Measurements from ENCODE around the gene CFAP206. TPM values are rescaled to one million over a fixed set of nuclear protein-coding genes. Genes with fewer than 3 reads are reported as not detected.

CFAP206 gene
- total RNA-seq, 1 experiment from 2014 or later, result 0.54 TPM

DNA sequence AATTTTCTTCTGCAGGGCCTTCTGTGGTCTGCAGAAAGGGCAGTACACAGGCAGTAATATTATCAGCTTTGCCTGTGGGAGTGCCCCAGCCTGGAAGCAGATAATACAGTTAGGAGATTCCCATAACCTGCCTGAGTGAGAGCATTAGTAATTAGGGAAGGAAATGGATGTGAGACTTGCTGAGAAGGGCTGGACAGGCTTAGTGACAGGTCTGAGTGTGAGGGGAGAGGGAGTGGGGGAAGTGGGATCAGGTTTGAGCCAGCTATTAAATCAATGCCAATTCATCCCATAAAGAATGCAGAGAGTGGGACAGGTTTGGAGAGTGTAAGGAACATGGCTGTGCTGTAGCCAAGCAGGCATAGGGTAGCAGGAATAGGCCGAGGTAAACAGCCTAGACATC is 10.1 kb upstream of the CFAP206 start:
- RAD21 ChIA-PET (ENCODE audit: low non-redundant PET in 1 of 2, low total read pairs in 2 of 2, uncharacterized antibody in 2 of 2, unreplicated experiment in 2 of 2), result no interaction called here
- Histone ChIP-seq H3K27ac (ENCODE audit: low read depth, low read length) (no peak overlapping the region), H3K4me2 (ENCODE audit: low read length) (no peak overlapping the region), H3K9me2 (ENCODE audit: insufficient read depth) (no peaks in the 10 kb centered on the region), H3K9ac (ENCODE audit: low read length) (no peak overlapping the region), H3K4me3 (replicated peaks in 1 of 2; ENCODE audit: low read depth in 1 of 2, low read length in 2 of 2) (no peak overlapping the region), H3K27me3 (ENCODE audit: insufficient read depth, low read length) (no peaks in the 10 kb centered on the region), H3K79me2 (ENCODE audit: insufficient read depth, low read length) (no peaks in the 10 kb centered on the region), H2AFZ (ENCODE audit: low read depth, low read length, poor library complexity, severe bottlenecking) (no peak overlapping the region), H3K9me3 (ENCODE audit: control insufficient read depth in 1 of 2, insufficient read depth in 1 of 2, low read depth in 1 of 2, low read length in 2 of 2) (no peaks in the 10 kb centered on the region), H3K36me3 (ENCODE audit: control insufficient read depth in 1 of 2, insufficient read depth in 2 of 2, low read length in 2 of 2) (no peaks in the 10 kb centered on the region), H4K20me1 (ENCODE audit: insufficient read depth) (no peaks in the 10 kb centered on the region), H3K4me1 (ENCODE audit: control insufficient read depth in 1 of 2, insufficient read depth in 2 of 2, low read length in 2 of 2) (no peaks in the 10 kb centered on the region)
- intact Hi-C loops (cut with micrococcal nuclease), result loop anchor here (10.0 kb wide), 3 partner anchors 397 to 837 kb away; no protein-coding TSS in a partner anchor
- no TSS peak for BruUV-seq (replicated peaks)
- no peak for DNase-seq (ENCODE audit: low read depth, low spot score)
- POLR2A ChIA-PET, result no interaction called here
- no peak for TF ChIP-seq SIN3A (IDR thresholded peaks at IDR 0.05; ENCODE audit: low read depth)
- no peak for TF ChIP-seq SP1 (IDR thresholded peaks at IDR 0.05; ENCODE audit: low read depth)
- no peak for TF ChIP-seq JUND (IDR thresholded peaks at IDR 0.05)
- TF ChIP-seq, protein P1, sequence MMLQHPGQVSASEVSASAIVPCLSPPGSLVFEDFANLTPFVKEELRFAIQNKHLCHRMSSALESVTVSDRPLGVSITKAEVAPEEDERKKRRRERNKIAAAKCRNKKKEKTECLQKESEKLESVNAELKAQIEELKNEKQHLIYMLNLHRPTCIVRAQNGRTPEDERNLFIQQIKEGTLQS (IDR thresholded peaks at IDR 0.05), result no peak
- TF ChIP-seq YY1 (IDR thresholded peaks at IDR 0.05; ENCODE audit: extremely low read depth, insufficient replicate concordance, low read depth, low read length), result no peak
- no peak for TF ChIP-seq ZFX (IDR thresholded peaks at IDR 0.05)
- TF ChIP-seq CBX3 (IDR thresholded peaks at IDR 0.05; ENCODE audit: low read depth), result no peak
- TF ChIP-seq, protein P2, sequence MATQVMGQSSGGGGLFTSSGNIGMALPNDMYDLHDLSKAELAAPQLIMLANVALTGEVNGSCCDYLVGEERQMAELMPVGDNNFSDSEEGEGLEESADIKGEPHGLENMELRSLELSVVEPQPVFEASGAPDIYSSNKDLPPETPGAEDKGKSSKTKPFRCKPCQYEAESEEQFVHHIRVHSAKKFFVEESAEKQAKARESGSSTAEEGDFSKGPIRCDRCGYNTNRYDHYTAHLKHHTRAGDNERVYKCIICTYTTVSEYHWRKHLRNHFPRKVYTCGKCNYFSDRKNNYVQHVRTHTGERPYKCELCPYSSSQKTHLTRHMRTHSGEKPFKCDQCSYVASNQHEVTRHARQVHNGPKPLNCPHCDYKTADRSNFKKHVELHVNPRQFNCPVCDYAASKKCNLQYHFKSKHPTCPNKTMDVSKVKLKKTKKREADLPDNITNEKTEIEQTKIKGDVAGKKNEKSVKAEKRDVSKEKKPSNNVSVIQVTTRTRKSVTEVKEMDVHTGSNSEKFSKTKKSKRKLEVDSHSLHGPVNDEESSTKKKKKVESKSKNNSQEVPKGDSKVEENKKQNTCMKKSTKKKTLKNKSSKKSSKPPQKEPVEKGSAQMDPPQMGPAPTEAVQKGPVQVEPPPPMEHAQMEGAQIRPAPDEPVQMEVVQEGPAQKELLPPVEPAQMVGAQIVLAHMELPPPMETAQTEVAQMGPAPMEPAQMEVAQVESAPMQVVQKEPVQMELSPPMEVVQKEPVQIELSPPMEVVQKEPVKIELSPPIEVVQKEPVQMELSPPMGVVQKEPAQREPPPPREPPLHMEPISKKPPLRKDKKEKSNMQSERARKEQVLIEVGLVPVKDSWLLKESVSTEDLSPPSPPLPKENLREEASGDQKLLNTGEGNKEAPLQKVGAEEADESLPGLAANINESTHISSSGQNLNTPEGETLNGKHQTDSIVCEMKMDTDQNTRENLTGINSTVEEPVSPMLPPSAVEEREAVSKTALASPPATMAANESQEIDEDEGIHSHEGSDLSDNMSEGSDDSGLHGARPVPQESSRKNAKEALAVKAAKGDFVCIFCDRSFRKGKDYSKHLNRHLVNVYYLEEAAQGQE (IDR thresholded peaks at IDR 0.05; ENCODE audit: low read depth), result no peak
- CTCF ChIA-PET, result no interaction called here
- ATAC-seq, result no peak

Data from HCT116 (cell line).